Vagina (tissue), 2 donors: Measurements from ENCODE around the gene LMO7.

Experiments used
- CTCF ChIP-seq, 3 experiments: fragments of 450-650 bp in 2 of 3; fragments of 200-600 bp in 1 of 3; sonication (generic) in 1 of 3; IDR thresholded peaks; one replicate each; pipeline ENCODE4 v1.5.1; 2017 to 2019; ENCODE audit warnings: antibody characterized with exemption in 3 of 3, mild to moderate bottlenecking in 2 of 3, moderate library complexity in 2 of 3
- POLR2A ChIP-seq, 2 donors: fragments of 450-650 bp; IDR thresholded peaks; one replicate each; pipeline ENCODE4 v1.6.1; 2017; ENCODE audit warnings: antibody characterized with exemption in 2 of 2, mild to moderate bottlenecking in 2 of 2, moderate library complexity in 2 of 2
- POLR2AphosphoS5 ChIP-seq, 2 donors: sonication (generic); formaldehyde crosslinking; IDR thresholded peaks; one replicate each; pipeline ENCODE4 v1.9.0; 2017; ENCODE audit warnings: antibody characterized with exemption in 2 of 2, mild to moderate bottlenecking in 2 of 2, low read depth in 1 of 2; ENCODE audit not compliant: insufficient read depth in 1 of 2

GRCh38 chr13:75652726-75653125, 16.6 kb downstream of the LMO7 start:
- no peak for TF ChIP-seq POLR2AphosphoS5 (IDR thresholded peaks at IDR 0.05; ENCODE audit: insufficient read depth in 1 of 2, low read depth in 1 of 2)
- no peak for TF ChIP-seq CTCF (IDR thresholded peaks at IDR 0.05)
- no peak for TF ChIP-seq POLR2A (IDR thresholded peaks at IDR 0.05)
